B cell (primary cell): ENCODE data around the gene CD8B.

ENCODE experiments used
- CTCF ChIP-seq: fragments of 200-600 bp; IDR thresholded peaks from one replicate; pipeline ENCODE4 v1.8.0; 2022; ENCODE audit warnings: antibody characterized with exemption, mild to moderate bottlenecking
- EZH2 ChIP-seq: IDR thresholded peaks from 2 replicates; pipeline ENCODE4 v1.6.1; 2012; ENCODE audit warnings: borderline replicate concordance, low read depth, mild to moderate bottlenecking, moderate library complexity, low read length; ENCODE audit not compliant: insufficient read depth, poor library complexity, severe bottlenecking

GRCh38 chr2:86821842-86822241 lies 39.8 kb downstream of the CD8B start:
- TF ChIP-seq EZH2, result no peak
- TF ChIP-seq CTCF, result no peak
